ENCODE results near the gene DIO3. TPM values are rescaled to one million over a fixed set of nuclear protein-coding genes. Genes with fewer than 3 reads are reported as not detected.

Gene DIO3
- total RNA-seq, 1 donor: not detected

DNA sequence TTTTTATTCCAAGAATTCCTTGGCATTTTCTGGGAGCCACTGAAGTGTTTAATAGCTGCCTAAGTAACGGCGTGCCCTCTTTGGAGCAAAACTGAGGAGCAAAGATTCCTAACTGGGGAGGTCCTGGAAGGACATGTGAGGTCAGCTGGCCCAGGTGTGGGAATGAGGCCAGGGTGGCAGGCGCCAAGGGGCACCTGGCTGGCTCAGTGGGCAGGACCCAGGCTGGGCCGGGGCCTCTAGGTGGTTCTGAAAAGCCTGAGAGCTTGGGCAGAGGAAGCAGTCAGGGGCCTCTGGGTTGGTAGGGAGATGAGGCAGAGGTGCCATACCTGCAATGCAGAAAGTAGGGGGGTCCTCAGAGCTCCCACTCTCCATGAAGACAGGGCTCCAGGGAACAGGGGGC, 27.1 kb upstream of the DIO3 start:
- DNase-seq (ENCODE audit: low read depth): no peak
- H3K4me3 ChIP-seq (ENCODE audit: low read depth, low read length): no peak overlapping the region
- TF ChIP-seq, protein P1, sequence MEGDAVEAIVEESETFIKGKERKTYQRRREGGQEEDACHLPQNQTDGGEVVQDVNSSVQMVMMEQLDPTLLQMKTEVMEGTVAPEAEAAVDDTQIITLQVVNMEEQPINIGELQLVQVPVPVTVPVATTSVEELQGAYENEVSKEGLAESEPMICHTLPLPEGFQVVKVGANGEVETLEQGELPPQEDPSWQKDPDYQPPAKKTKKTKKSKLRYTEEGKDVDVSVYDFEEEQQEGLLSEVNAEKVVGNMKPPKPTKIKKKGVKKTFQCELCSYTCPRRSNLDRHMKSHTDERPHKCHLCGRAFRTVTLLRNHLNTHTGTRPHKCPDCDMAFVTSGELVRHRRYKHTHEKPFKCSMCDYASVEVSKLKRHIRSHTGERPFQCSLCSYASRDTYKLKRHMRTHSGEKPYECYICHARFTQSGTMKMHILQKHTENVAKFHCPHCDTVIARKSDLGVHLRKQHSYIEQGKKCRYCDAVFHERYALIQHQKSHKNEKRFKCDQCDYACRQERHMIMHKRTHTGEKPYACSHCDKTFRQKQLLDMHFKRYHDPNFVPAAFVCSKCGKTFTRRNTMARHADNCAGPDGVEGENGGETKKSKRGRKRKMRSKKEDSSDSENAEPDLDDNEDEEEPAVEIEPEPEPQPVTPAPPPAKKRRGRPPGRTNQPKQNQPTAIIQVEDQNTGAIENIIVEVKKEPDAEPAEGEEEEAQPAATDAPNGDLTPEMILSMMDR (IDR thresholded peaks at IDR 0.05; ENCODE audit: insufficient read depth, low read depth, low read length): no peak

DNA sequence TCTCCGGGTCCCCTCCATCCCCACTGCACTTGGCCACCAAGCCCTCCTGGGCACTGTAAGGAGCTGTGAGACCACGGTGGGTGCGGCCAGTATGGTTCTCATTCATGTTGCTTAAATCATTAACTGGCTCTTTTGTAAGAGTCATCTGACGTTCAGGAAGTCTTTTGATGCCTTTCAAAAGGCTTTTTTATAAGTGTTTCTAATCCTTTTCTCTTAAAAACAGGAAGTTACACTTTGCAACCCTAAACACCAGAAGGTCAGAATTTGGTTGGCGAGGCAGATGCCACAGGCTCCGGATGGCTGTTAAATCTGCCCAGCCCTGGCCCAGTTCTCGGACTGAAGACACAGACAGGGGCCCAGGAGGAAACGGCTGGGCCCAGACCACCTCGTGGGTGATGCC, 26.1 kb upstream of the DIO3 start:
- TF ChIP-seq, protein P1 (IDR thresholded peaks at IDR 0.05; ENCODE audit: insufficient read depth, low read depth, low read length): no peak
- H3K4me3 ChIP-seq (ENCODE audit: low read depth, low read length): no peak overlapping the region

DNA sequence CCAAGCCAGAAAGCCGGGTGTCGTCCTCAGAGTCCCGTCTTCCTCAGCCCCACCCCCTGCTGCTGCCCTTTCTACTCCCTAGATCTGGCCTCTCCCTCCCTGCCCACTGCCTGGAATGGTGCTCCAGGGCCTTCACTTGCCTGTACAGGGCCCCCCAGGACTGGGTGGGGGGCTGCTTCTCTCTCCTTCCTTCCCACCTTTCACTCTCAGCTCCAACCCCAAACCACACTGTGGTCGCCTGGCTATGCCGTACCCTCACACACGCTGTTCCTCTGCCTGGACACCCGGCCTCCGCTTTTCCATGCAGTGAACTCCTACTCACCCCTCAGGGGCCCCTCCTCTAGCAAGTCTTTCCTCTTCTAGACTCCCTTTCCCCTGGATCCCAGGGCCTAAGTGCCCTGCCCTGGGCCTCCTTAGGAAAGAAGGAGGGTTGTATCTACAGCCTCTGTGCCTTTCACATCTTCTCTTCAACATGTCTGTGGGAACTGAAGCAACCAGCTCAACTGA, 25.5 kb upstream of the DIO3 start:
- DNase-seq (ENCODE audit: low read depth): no peak
- H3K4me3 ChIP-seq (ENCODE audit: low read depth, low read length): no peak overlapping the region
- TF ChIP-seq, protein P1 (IDR thresholded peaks at IDR 0.05; ENCODE audit: insufficient read depth, low read depth, low read length): no peak

More for the DNA sequence above, 26.1 kb upstream of the DIO3 start:
- DNase-seq (ENCODE audit: low read depth): peak; percentile 4

DNA sequence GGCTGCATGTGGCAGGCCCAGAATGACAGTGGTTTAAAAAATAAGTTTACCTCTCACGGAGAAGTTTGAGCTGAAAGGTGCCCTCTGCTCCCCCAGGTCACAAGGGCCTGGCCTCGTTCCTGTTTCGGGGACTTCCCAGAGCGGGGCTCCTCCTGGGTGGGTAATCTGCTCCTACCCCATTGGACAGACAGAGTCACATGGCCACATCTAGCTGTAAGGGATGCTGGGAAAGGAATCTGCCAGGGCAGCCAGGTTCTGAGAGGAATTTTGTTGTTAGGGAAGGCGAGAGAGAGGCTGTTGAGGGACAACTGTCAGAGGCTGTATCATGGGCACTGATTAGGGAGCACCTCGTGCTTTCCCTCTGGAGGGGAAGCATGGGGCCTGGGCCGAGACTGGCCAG, 24.0 kb upstream of the DIO3 start:
- TF ChIP-seq, protein P1 (IDR thresholded peaks at IDR 0.05; ENCODE audit: insufficient read depth, low read depth, low read length): no peak
- DNase-seq (ENCODE audit: low read depth): no peak
- no peak overlapping the region for H3K4me3 ChIP-seq (ENCODE audit: low read depth, low read length)

DNA sequence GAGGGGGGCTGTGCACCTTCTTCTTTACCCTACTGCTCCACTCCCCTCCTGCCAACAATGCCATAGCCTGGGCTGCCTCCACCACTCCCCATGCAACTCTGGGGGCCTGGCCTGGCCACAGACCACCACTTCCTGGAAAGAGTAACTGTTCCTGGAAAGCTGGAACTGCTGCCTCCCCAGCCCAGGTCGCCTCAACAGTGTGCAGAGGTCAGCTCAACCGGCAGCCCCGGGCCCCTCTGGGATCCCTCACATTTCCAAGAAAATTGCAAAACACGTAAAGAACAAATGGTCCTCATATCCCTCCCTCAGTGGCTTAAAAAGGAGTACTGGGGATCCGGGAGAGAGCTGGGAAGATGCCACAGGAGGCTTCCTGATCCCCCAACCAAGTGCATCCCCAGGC, 22.4 kb upstream of the DIO3 start:
- TF ChIP-seq, protein P1 (IDR thresholded peaks at IDR 0.05; ENCODE audit: insufficient read depth, low read depth, low read length): no peak
- DNase-seq (ENCODE audit: low read depth): no peak
- no peak overlapping the region for H3K4me3 ChIP-seq (ENCODE audit: low read depth, low read length)

DNA sequence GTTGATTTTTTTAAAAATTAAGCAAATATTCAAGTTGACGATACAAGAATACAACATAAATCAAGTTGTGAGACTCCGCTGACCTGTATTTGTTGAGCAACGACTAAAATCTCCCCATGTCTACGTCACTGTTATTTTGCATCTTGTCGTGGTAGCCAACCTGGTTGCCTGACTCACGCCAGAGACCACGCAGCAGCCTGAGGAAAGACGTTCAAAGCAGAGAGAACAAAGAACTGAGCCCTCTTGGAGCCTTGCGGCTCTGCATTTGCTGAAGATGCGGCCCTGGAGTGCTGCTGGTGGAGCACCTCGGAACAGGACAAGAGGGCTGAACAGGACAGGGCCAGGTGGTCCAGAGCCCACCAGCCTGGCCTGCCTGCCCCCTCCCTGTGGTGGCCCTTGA, 21.4 kb upstream of the DIO3 start:
- H3K4me3 ChIP-seq (ENCODE audit: low read depth, low read length): no peak overlapping the region
- no peak for DNase-seq (ENCODE audit: low read depth)
- TF ChIP-seq, protein P1 (IDR thresholded peaks at IDR 0.05; ENCODE audit: insufficient read depth, low read depth, low read length): no peak
